Retina (tissue), 1 donor: ENCODE results near the gene SLC35G6.
"Not testable (repeated sequence)": the region's sequence is repeated elsewhere in the genome, so short reads cannot be mapped to it uniquely, and the experiment has no call there.

Source experiments
- DNase-seq: peaks from one replicate; pipeline ENCODE4 v3.0.0-alpha.2; 2016

The SLC35G6 gene

GRCh38 chr17:7481275-7481674 is at the start of gene SLC35G6:
Gene SLC35G6 (plus strand): TSS chr17:7481446. CDS start chr17:7481517, 71 bp downstream.
- DNase-seq = not testable (repeated sequence)

GRCh38 chr17:7432296-7432695 is 49.0 kb upstream of the SLC35G6 start:
- no peak for DNase-seq

- peak; percentile 62 for DNase-seq
Measured at GRCh38 chr17:7435676-7436555, 45.3 kb upstream of the SLC35G6 start.

GRCh38 chr17:7436556-7437368 is 44.5 kb upstream of the SLC35G6 start:
- DNase-seq = peak; percentile 91

GRCh38 chr17:7437369-7437863 is 43.8 kb upstream of the SLC35G6 start:
- DNase-seq = peak; percentile 32

- DNase-seq = peak; percentile 78
Measured at GRCh38 chr17:7437950-7438614, 43.2 kb upstream of the SLC35G6 start.

GRCh38 chr17:7438656-7439460 is 42.4 kb upstream of the SLC35G6 start:
- no peak for DNase-seq

GRCh38 chr17:7439462-7440112 is 41.7 kb upstream of the SLC35G6 start, which contains the start of gene FGF11:
Gene FGF11 (plus strand): TSS chr17:7439512. CDS start chr17:7439621, 109 bp downstream.
- DNase-seq = peak; percentile 54

GRCh38 chr17:7440113-7440833 is 41.0 kb upstream of the SLC35G6 start:
- DNase-seq = peak; percentile 95

- no peak for DNase-seq
Measured at GRCh38 chr17:7440834-7441195, 40.4 kb upstream of the SLC35G6 start.

GRCh38 chr17:7441266-7441665 is 40.0 kb upstream of the SLC35G6 start:
- DNase-seq = no peak

- no peak for DNase-seq
Measured at GRCh38 chr17:7442142-7442541, 39.1 kb upstream of the SLC35G6 start.

GRCh38 chr17:7443499-7444485 is 37.5 kb upstream of the SLC35G6 start:
- DNase-seq = no peak

GRCh38 chr17:7444682-7445618 is 36.3 kb upstream of the SLC35G6 start, which contains the start of gene CHRNB1:
Gene CHRNB1 (plus strand): TSS chr17:7445061. CDS start chr17:7445128, 67 bp downstream.
- DNase-seq = peak; percentile 74

GRCh38 chr17:7445619-7445968 is 35.7 kb upstream of the SLC35G6 start:
- no peak for DNase-seq

- DNase-seq = no peak
Measured at GRCh38 chr17:7448461-7448860, 32.8 kb upstream of the SLC35G6 start.

GRCh38 chr17:7459961-7460545 is 21.2 kb upstream of the SLC35G6 start:
- DNase-seq = no peak
